Body of pancreas (tissue), 4 donors: ENCODE data around the gene DCAF8. TPM values are rescaled to one million over a fixed set of nuclear protein-coding genes. Genes with fewer than 3 reads are reported as not detected.

Experiments used
- ATAC-seq: fragments of 150-250 bp; one replicate; pipeline ENCODE4 v1.9.1; 2016
- DNase-seq, 4 donors: peaks; one replicate each; pipeline ENCODE4 v3.0.0-alpha.2; 2019
- H3K27ac ChIP-seq, 4 donors: fragments of 200-600 bp; sonication (generic); 1 replicate in 3 of 4; 2 replicates in 1 of 4; pipeline versions ENCODE4 v1.5.1 to v1.6.1; 2016 to 2019; ENCODE audit warnings: mild to moderate bottlenecking in 1 of 4, mixed read lengths in 1 of 4, moderate library complexity in 1 of 4
- H3K27me3 ChIP-seq, 2 donors: fragments of 200-600 bp; sonication (generic); one replicate each; pipeline ENCODE4 v1.6.0; 2016; ENCODE audit warnings: mild to moderate bottlenecking in 1 of 2
- H3K36me3 ChIP-seq, 2 donors: fragments of 200-600 bp; sonication (generic); replicated peaks in 1 of 2; 2 replicates each; pipeline ENCODE4 v1.5.1; 2016; ENCODE audit warnings: low read depth in 2 of 2; ENCODE audit not compliant: insufficient read depth in 1 of 2
- H3K4me1 ChIP-seq: fragments of 200-600 bp; sonication (generic); one replicate; pipeline ENCODE4 v1.6.0; 2016
- H3K4me3 ChIP-seq, 2 donors: fragments of 200-600 bp; sonication (generic); 1 replicate in 1 of 2; 2 replicates in 1 of 2; pipeline ENCODE4 v1.5.1; 2016 to 2019
- H3K9me3 ChIP-seq, 3 donors: fragments of 200-600 bp; sonication (generic); 1 replicate in 2 of 3; 2 replicates in 1 of 3; pipeline ENCODE4 v1.5.1; 2016
- CTCF ChIP-seq, 7 experiments: fragments of 450-650 bp in 4 of 7; fragments of 200-600 bp in 3 of 7; sonication (generic) in 3 of 7; IDR thresholded peaks; one replicate each; pipeline ENCODE4 v1.5.1; 2016 to 2019; ENCODE audit warnings: antibody characterized with exemption in 7 of 7
- POLR2A ChIP-seq, 3 donors: fragments of 450-650 bp; IDR thresholded peaks; one replicate each; pipeline ENCODE4 v1.6.1; 2016; ENCODE audit warnings: antibody characterized with exemption in 3 of 3, mild to moderate bottlenecking in 2 of 3
- WGBS, 2 donors: methylation state at CpG; one replicate each; pipeline ENCODE4 v1.1.5; 2017; 5-methylcytosine and 5-hydroxymethylcytosine counted together
- intact Hi-C: fragments of 100-400 bp; cut with DNase I; formaldehyde crosslinking; loops from one replicate; pipeline ENCODE4 v1.15.1; 2023
- total RNA-seq, 2 donors: library from RNA; depleted of rRNA; stranded (reverse); fragments of >200 nt; gene quantifications; one replicate each; pipeline ENCODE4 v1.1.0, GENCODE V29; 2016

The DCAF8 gene
- total RNA-seq, 2 donors from 2014 or later, result 123 to 190 TPM

- Histone ChIP-seq H3K9me3 (no peaks in the 10 kb centered on the region), H3K27me3 (no peaks in the 10 kb centered on the region), H3K4me3 (no peak overlapping the region), H3K36me3 (peaks cover 3 to 60% of the 10 kb centered on the region in 2 donors), H3K27ac (no peak overlapping the region), H3K4me1 (peaks cover 10% of the 10 kb centered on the region)
- DNase-seq, result no peak
- no peak for ATAC-seq
- WGBS, 2 donors, result 78 to 87% methylated on average over 2 of the region's 2 CpGs
- intact Hi-C loops, result no loop called here
- no peak for TF ChIP-seq CTCF (IDR thresholded peaks at IDR 0.05)
These were observed 42.0 kb downstream of the DCAF8 start for GRCh38 chr1:160220301-160220700.

GRCh38 chr1:160219062-160219929, 43.1 kb downstream of the DCAF8 start:
- TF ChIP-seq CTCF (IDR thresholded peaks at IDR 0.05) (peak in 5 of 7 experiments; percentile 18 to 47 (median 42)), POLR2A (IDR thresholded peaks at IDR 0.05) (no peak)
- no peaks in the 10 kb centered on the region for H3K9me3 ChIP-seq
- peaks cover 2 to 53% of the 10 kb centered on the region in 2 donors for H3K36me3 ChIP-seq
- intact Hi-C loops, result no loop called here
- no peak overlapping the region for H3K4me3 ChIP-seq
- peaks cover 10% of the 10 kb centered on the region for H3K4me1 ChIP-seq
- H3K27me3 ChIP-seq, result no peaks in the 10 kb centered on the region
- 59 to 81% methylated on average over 3 to 4 of the region's 4 CpGs for WGBS, 2 donors
- ATAC-seq (peak; percentile 51), DNase-seq (peak in 3 of 4 donors; percentile 39 to 50 (median 40))
- H3K27ac ChIP-seq, result peak overlapping the region in 1 of 4 donors; percentile 4

- Histone ChIP-seq H3K36me3 (peaks cover 0 to 54% of the 10 kb centered on the region in 2 donors), H3K27ac (no peak overlapping the region)
- intact Hi-C loops, result no loop called here
These were observed 44.8 kb downstream of the DCAF8 start for GRCh38 chr1:160217481-160218051.

GRCh38 chr1:160216301-160216700, 46.0 kb downstream of the DCAF8 start:
- intact Hi-C loops, result no loop called here
- ATAC-seq (no peak), DNase-seq (no peak)
- Histone ChIP-seq H3K4me3 (no peak overlapping the region), H3K27ac (no peak overlapping the region), H3K9me3 (no peaks in the 10 kb centered on the region), H3K4me1 (peaks cover 10% of the 10 kb centered on the region), H3K36me3 (peaks cover 6 to 52% of the 10 kb centered on the region in 2 donors), H3K27me3 (no peaks in the 10 kb centered on the region)
- TF ChIP-seq POLR2A (IDR thresholded peaks at IDR 0.05), result no peak
- TF ChIP-seq CTCF (IDR thresholded peaks at IDR 0.05), result no peak

More at GRCh38 chr1:160217481-160218051, 44.8 kb downstream of the DCAF8 start:
- no peak overlapping the region for H3K4me3 ChIP-seq
- no peaks in the 10 kb centered on the region for H3K27me3 ChIP-seq
- DNase-seq (peak in 2 of 4 donors; percentile 35 to 40), ATAC-seq (no peak)
- H3K9me3 ChIP-seq, result no peaks in the 10 kb centered on the region
- WGBS, 2 donors, result 63 to 72% methylated on average over 10 of the region's 10 CpGs
- peaks cover 10% of the 10 kb centered on the region for H3K4me1 ChIP-seq
- TF ChIP-seq CTCF (IDR thresholded peaks at IDR 0.05) (no peak), POLR2A (IDR thresholded peaks at IDR 0.05) (no peak)
